Keratinocyte (primary cell): ENCODE measurements around the gene DPP10. TPM values are rescaled to one million over a fixed set of nuclear protein-coding genes. Genes with fewer than 3 reads are reported as not detected.

ENCODE experiments used
- DNase-seq: peaks from one replicate; pipeline ENCODE4 v3.0.0-alpha.2; 2011; ENCODE audit warnings: low read depth, missing footprints, low spot score
- FAIRE-seq: peaks from 2 replicates; lab custom pipeline; 2011; peaks lifted over from hg19 to GRCh38; lab: Jason Lieb, UNC
- H2AFZ ChIP-seq: 2 replicates; pipeline ENCODE4 v1.6.0; 2012; ENCODE audit warnings: low read length, control low read depth, inconsistent platforms; ENCODE audit not compliant: control insufficient read depth
- H3K27ac ChIP-seq: 2 replicates; pipeline ENCODE4 v1.5.1; 2011; ENCODE audit warnings: low read length; ENCODE audit not compliant: control insufficient read depth, insufficient read depth
- H3K27me3 ChIP-seq: 3 replicates; pipeline ENCODE4 v1.6.0; 2011; ENCODE audit warnings: low read length; ENCODE audit not compliant: control insufficient read depth, insufficient read depth; ENCODE audit errors: extremely low read depth
- H3K36me3 ChIP-seq, 2 experiments: 2 replicates in 1 of 2; 3 replicates in 1 of 2; pipeline ENCODE4 v1.5.1; 2011; ENCODE audit warnings: low read length in 2 of 2, mild to moderate bottlenecking in 1 of 2; ENCODE audit not compliant: control insufficient read depth in 2 of 2, insufficient read depth in 2 of 2; ENCODE audit errors: extremely low read depth in 1 of 2
- H3K4me1 ChIP-seq: 3 replicates; pipeline ENCODE4 v1.5.1; 2011; ENCODE audit warnings: low read length; ENCODE audit not compliant: control insufficient read depth, insufficient read depth; ENCODE audit errors: extremely low read depth
- H3K4me2 ChIP-seq: 3 replicates; pipeline ENCODE4 v1.6.0; 2011; ENCODE audit warnings: low read depth, low read length; ENCODE audit not compliant: control insufficient read depth, insufficient read depth; ENCODE audit errors: extremely low read depth
- H3K4me3 ChIP-seq, 3 experiments: fragments of 200-600 bp in 1 of 3; sonication (generic) in 1 of 3; 2 replicates in 2 of 3; 3 replicates in 1 of 3; pipeline ENCODE4 v1.5.1; 2011 to 2016; ENCODE audit warnings: low read length in 3 of 3, mild to moderate bottlenecking in 3 of 3, control low read depth in 2 of 3, inconsistent platforms in 1 of 3, low read depth in 1 of 3, mixed read lengths in 1 of 3, mixed run types in 1 of 3, moderate library complexity in 1 of 3; ENCODE audit not compliant: control insufficient read depth in 2 of 3, insufficient read depth in 2 of 3; ENCODE audit errors: extremely low read depth in 1 of 3
- H3K79me2 ChIP-seq: 2 replicates; pipeline ENCODE4 v1.6.0; 2012; ENCODE audit warnings: low read length; ENCODE audit not compliant: control insufficient read depth, insufficient read depth
- H3K9ac ChIP-seq: 3 replicates; pipeline ENCODE4 v1.6.0; 2011; ENCODE audit warnings: low read length; ENCODE audit not compliant: control insufficient read depth, insufficient read depth; ENCODE audit errors: extremely low read depth
- H3K9me1 ChIP-seq: 3 replicates; pipeline ENCODE4 v1.6.0; 2011; ENCODE audit warnings: low read length; ENCODE audit not compliant: control insufficient read depth, insufficient read depth; ENCODE audit errors: extremely low read depth
- H3K9me3 ChIP-seq: 2 replicates; pipeline ENCODE4 v1.5.1; 2012; ENCODE audit warnings: low read depth, low read length; ENCODE audit not compliant: control insufficient read depth
- H4K20me1 ChIP-seq: 3 replicates; pipeline ENCODE4 v1.6.0; 2011; ENCODE audit warnings: low read length; ENCODE audit not compliant: control insufficient read depth, insufficient read depth; ENCODE audit errors: extremely low read depth
- EZH2 ChIP-seq: IDR thresholded peaks from one replicate; pipeline ENCODE4 v1.6.1; 2012; ENCODE audit warnings: inconsistent platforms, mild to moderate bottlenecking, low read length, moderate library complexity
- dilution Hi-C: fragments of 300-500 bp; cut with MboI; formaldehyde crosslinking; loops from one replicate; pipeline ENCODE4 v1.7.0; 2020; ENCODE audit warnings: low sequenced_read_pairs; ENCODE audit not compliant: extremely low pct_ligation_motif_present
- polyA plus RNA-seq, 5 experiments: library from polyadenylated mRNA; depleted of rRNA in 3 of 5; stranded (reverse) in 3 of 5; stranded (forward) in 1 of 5; unstranded in 1 of 5; fragments of >200 nt; gene quantifications; 1 replicate in 1 of 5; 2 replicates in 3 of 5; 3 replicates in 1 of 5; pipeline versions ENCODE4 v1.2.1 to v1.2.3, GENCODE V29; 2011 to 2012; ENCODE audit warnings: missing spikeins in 2 of 5, low read depth in 1 of 5, low replicate concordance in 1 of 5
- TF ChIP-seq, protein P1 (sequence below), 3 experiments: IDR thresholded peaks in 1 of 3; conservative IDR thresholded peaks in 1 of 3; optimal IDR thresholded peaks in 1 of 3; 2 replicates in 2 of 3; 3 replicates in 1 of 3; pipeline versions ENCODE3 to v1.5.1; 2011; ENCODE audit warnings: low read length in 3 of 3, mild to moderate bottlenecking in 3 of 3, moderate library complexity in 2 of 3, control low read depth in 1 of 3, inconsistent platforms in 1 of 3; ENCODE audit not compliant: insufficient read depth in 2 of 3; ENCODE audit errors: extremely low read depth in 1 of 3

Gene DPP10
- polyA plus RNA-seq, 1 donor (not counting 4 experiments of a cell fraction or from before 2014, with no cell fraction given), result not detected

DNA sequence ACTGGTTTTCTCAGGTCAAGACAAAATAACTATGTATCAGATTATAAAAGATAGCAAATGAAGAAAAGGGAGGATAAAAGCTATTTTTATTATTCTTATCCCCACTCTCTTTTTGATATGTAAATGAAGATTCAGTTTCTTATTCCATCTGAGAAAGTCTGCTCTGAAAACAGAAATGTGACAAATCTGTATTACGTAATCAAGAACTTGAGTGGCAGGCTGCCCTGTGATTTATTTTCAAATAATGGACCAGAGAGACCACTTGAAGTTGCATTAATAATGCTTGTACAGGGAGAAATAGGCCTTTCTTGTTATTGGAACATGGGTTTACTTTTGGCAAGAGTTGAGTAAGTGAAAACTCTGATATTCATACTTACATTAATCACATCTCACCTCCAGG, 727.4 kb downstream of the DPP10 start:
- no peaks in the 10 kb centered on the region for H3K4me1 ChIP-seq
- DNase-seq, result no peak
- H3K36me3 ChIP-seq, result no peaks in the 10 kb centered on the region
- no peak overlapping the region for H3K9ac ChIP-seq
- no peaks in the 10 kb centered on the region for H3K9me3 ChIP-seq
- H2AFZ ChIP-seq, result no peak overlapping the region
- H3K4me3 ChIP-seq, result no peak overlapping the region
- no peak for TF ChIP-seq EZH2
- TF ChIP-seq, protein P1, sequence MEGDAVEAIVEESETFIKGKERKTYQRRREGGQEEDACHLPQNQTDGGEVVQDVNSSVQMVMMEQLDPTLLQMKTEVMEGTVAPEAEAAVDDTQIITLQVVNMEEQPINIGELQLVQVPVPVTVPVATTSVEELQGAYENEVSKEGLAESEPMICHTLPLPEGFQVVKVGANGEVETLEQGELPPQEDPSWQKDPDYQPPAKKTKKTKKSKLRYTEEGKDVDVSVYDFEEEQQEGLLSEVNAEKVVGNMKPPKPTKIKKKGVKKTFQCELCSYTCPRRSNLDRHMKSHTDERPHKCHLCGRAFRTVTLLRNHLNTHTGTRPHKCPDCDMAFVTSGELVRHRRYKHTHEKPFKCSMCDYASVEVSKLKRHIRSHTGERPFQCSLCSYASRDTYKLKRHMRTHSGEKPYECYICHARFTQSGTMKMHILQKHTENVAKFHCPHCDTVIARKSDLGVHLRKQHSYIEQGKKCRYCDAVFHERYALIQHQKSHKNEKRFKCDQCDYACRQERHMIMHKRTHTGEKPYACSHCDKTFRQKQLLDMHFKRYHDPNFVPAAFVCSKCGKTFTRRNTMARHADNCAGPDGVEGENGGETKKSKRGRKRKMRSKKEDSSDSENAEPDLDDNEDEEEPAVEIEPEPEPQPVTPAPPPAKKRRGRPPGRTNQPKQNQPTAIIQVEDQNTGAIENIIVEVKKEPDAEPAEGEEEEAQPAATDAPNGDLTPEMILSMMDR (optimal IDR thresholded peaks at IDR 0.05 in 1 of 3, IDR thresholded peaks at IDR 0.05 in 1 of 3, conservative IDR thresholded peaks at IDR 0.05 in 1 of 3; ENCODE audit: extremely low read depth in 1 of 3, insufficient read depth in 2 of 3, low read length in 3 of 3), result no peak
- no peaks in the 10 kb centered on the region for H3K27me3 ChIP-seq
- H3K9me1 ChIP-seq, result no peaks in the 10 kb centered on the region
- H3K79me2 ChIP-seq, result no peaks in the 10 kb centered on the region
- no peaks in the 10 kb centered on the region for H4K20me1 ChIP-seq
- dilution Hi-C loops, result no loop called here
- FAIRE-seq, result no peak
- no peak overlapping the region for H3K27ac ChIP-seq
- no peak overlapping the region for H3K4me2 ChIP-seq

DNA sequence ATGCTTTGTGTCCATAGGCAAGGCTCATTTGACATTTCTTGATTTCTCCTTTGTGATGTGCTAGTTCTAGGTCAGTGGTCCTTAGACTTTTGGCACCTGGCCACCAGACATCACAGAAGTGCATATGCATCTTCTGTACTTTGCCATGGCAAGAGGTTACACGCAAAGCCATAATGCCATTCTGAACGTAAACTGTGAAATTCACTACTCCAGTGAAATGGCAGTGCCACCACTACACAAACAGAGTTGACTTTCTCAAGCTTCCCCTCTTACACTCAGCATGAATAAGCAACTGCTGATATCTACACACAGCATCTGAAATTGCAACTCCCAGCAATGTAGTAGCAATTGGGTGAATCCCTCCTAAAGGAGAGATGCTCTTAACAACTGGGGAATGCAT, 729.3 kb downstream of the DPP10 start:
- H4K20me1 ChIP-seq, result no peaks in the 10 kb centered on the region
- no peak for TF ChIP-seq EZH2
- TF ChIP-seq, protein P1 (optimal IDR thresholded peaks at IDR 0.05 in 1 of 3, IDR thresholded peaks at IDR 0.05 in 1 of 3, conservative IDR thresholded peaks at IDR 0.05 in 1 of 3; ENCODE audit: extremely low read depth in 1 of 3, insufficient read depth in 2 of 3, low read length in 3 of 3), result no peak
- no peaks in the 10 kb centered on the region for H3K79me2 ChIP-seq
- no peak overlapping the region for H2AFZ ChIP-seq
- dilution Hi-C loops, result no loop called here
- H3K9me1 ChIP-seq, result no peaks in the 10 kb centered on the region
- H3K9ac ChIP-seq, result no peak overlapping the region
- no peaks in the 10 kb centered on the region for H3K9me3 ChIP-seq
- FAIRE-seq, result no peak
- H3K4me2 ChIP-seq, result no peak overlapping the region
- H3K4me1 ChIP-seq, result no peaks in the 10 kb centered on the region
- H3K27ac ChIP-seq, result no peak overlapping the region
- no peak for DNase-seq
- no peak overlapping the region for H3K4me3 ChIP-seq
- no peaks in the 10 kb centered on the region for H3K27me3 ChIP-seq
- no peaks in the 10 kb centered on the region for H3K36me3 ChIP-seq
